SK-N-SH (cell line): ENCODE results near the gene EEF1E1. TPM values are rescaled to one million over a fixed set of nuclear protein-coding genes. Genes with fewer than 3 reads are reported as not detected.

Source experiments
- CTCF ChIA-PET: fragments of 300-600, 350-600 bp; formaldehyde crosslinking; extraction: SDS; loops from one replicate; lab custom pipeline; 2021; lab: Yijun Ruan, JAX
- POLR2A ChIA-PET: fragments of 350-600 bp; sonication (Branson Sonifier 250); formaldehyde crosslinking; extraction: SDS; loops from one replicate; lab custom pipeline; 2020; ENCODE audit warnings: antibody characterized with exemption, inconsistent platforms; lab: Yijun Ruan, JAX
- DNase-seq: peaks from one replicate; pipeline ENCODE4 v3.0.0; 2012
- H2AFZ ChIP-seq: fragments of 200-600 bp; sonication (generic); 2 replicates; pipeline ENCODE4 v1.8.1; 2016; ENCODE audit warnings: antibody characterized with exemption, mild to moderate bottlenecking, low read depth
- H3F3A ChIP-seq: fragments of 200-600 bp; sonication (generic); replicated peaks from 2 replicates; pipeline ENCODE3; 2016; ENCODE audit warnings: antibody characterized with exemption, mild to moderate bottlenecking; ENCODE audit not compliant: insufficient read depth
- H3K27ac ChIP-seq, 2 experiments: fragments of 200-500 bp in 1 of 2; fragments of 200-600 bp in 1 of 2; sonication (Bioruptor generic) in 1 of 2; sonication (generic), shearing (Covaris generic) in 1 of 2; 2 replicates each; pipeline versions ENCODE4 v1.5.1 to v1.6.1; 2014 to 2016; ENCODE audit warnings: low read depth in 2 of 2, inconsistent platforms in 1 of 2, low read length in 1 of 2, mild to moderate bottlenecking in 1 of 2, mixed read lengths in 1 of 2
- H3K27me3 ChIP-seq: fragments of 200-600 bp; sonication (generic), shearing (Covaris generic); 2 replicates; pipeline ENCODE4 v1.6.1; 2016; ENCODE audit warnings: mixed run types; ENCODE audit not compliant: insufficient read depth
- H3K36me3 ChIP-seq, 2 experiments: fragments of 200-500 bp in 1 of 2; fragments of 200-600 bp in 1 of 2; sonication (Bioruptor generic) in 1 of 2; sonication (generic) in 1 of 2; replicated peaks in 1 of 2; 2 replicates each; pipeline versions ENCODE3 to v1.5.1; 2014 to 2016; ENCODE audit warnings: low read length in 1 of 2, mild to moderate bottlenecking in 1 of 2; ENCODE audit not compliant: insufficient read depth in 2 of 2, control insufficient read depth in 1 of 2
- H3K4me1 ChIP-seq, 2 experiments: fragments of 200-500 bp in 1 of 2; fragments of 200-600 bp in 1 of 2; sonication (Bioruptor generic) in 1 of 2; sonication (generic), shearing (Covaris generic) in 1 of 2; 2 replicates each; pipeline versions ENCODE4 v1.5.1 to v1.6.1; 2014 to 2016; ENCODE audit warnings: low read depth in 1 of 2, low read length in 1 of 2, mixed run types in 1 of 2; ENCODE audit not compliant: insufficient read depth in 2 of 2, control insufficient read depth in 1 of 2
- H3K4me2 ChIP-seq: fragments of 200-600 bp; sonication (generic), shearing (Covaris generic); 2 replicates; pipeline ENCODE4 v1.6.1; 2017; ENCODE audit warnings: mixed run types
- H3K4me3 ChIP-seq, 2 experiments: fragments of 200-500 bp in 1 of 2; fragments of 200-600 bp in 1 of 2; sonication (Bioruptor generic) in 1 of 2; sonication (generic), shearing (Covaris generic) in 1 of 2; 2 replicates each; pipeline versions ENCODE4 v1.5.1 to v1.8.1; 2014 to 2016; ENCODE audit warnings: low read depth in 2 of 2, inconsistent platforms in 1 of 2, low read length in 1 of 2, mild to moderate bottlenecking in 1 of 2, mixed read lengths in 1 of 2, moderate library complexity in 1 of 2
- H3K79me2 ChIP-seq: fragments of 200-600 bp; sonication (generic); 2 replicates; pipeline ENCODE4 v1.8.1; 2017; ENCODE audit warnings: mild to moderate bottlenecking; ENCODE audit not compliant: insufficient read depth
- H3K9ac ChIP-seq: fragments of 200-600 bp; sonication (generic); 2 replicates; pipeline ENCODE4 v1.6.1; 2017; ENCODE audit warnings: mixed run types
- H3K9me2 ChIP-seq: fragments of 200-600 bp; sonication (generic); 2 replicates; pipeline ENCODE4 v1.6.1; 2017; ENCODE audit warnings: mixed run types
- H3K9me3 ChIP-seq: fragments of 200-600 bp; sonication (generic); 2 replicates; pipeline ENCODE4 v1.6.1; 2017; ENCODE audit warnings: mixed run types, mild to moderate bottlenecking, moderate library complexity
- H4K20me1 ChIP-seq: fragments of 200-600 bp; sonication (generic); 2 replicates; pipeline ENCODE4 v1.6.1; 2017; ENCODE audit warnings: mild to moderate bottlenecking, mixed run types; ENCODE audit not compliant: insufficient read depth
- CTCF ChIP-seq: fragments of 200-600 bp; sonication (generic); IDR thresholded peaks from 2 replicates; pipeline ENCODE4 v1.6.1; 2017; ENCODE audit warnings: antibody characterized with exemption, mild to moderate bottlenecking, moderate library complexity
- ELF1 ChIP-seq: IDR thresholded peaks from 2 replicates; pipeline ENCODE4 v1.4.0; 2012
- EP300 ChIP-seq, 2 experiments: IDR thresholded peaks; 2 replicates each; pipeline versions ENCODE4 v1.4.0 to v1.6.1; 2012; ENCODE audit warnings: borderline replicate concordance in 1 of 2, low read depth in 1 of 2, low read length in 1 of 2
- FOSL2 ChIP-seq: IDR thresholded peaks from 2 replicates; pipeline ENCODE4 v1.4.0; 2012; ENCODE audit warnings: low read depth, mild to moderate bottlenecking, moderate library complexity, borderline replicate concordance
- FOXJ3 ChIP-seq: sonication (generic); formaldehyde crosslinking; IDR thresholded peaks from 2 replicates; pipeline ENCODE4 v1.5.1; 2020; ENCODE audit warnings: mild to moderate bottlenecking, missing genetic modification reagents
- FOXM1 ChIP-seq: IDR thresholded peaks from 2 replicates; pipeline ENCODE4 v1.4.0; 2012; ENCODE audit warnings: low read depth, mild to moderate bottlenecking
- GATA2 ChIP-seq: sonication (generic); formaldehyde crosslinking; IDR thresholded peaks from 2 replicates; pipeline ENCODE4 v1.5.0; 2020; ENCODE audit warnings: mild to moderate bottlenecking, missing genetic modification reagents
- JUND ChIP-seq: IDR thresholded peaks from 2 replicates; pipeline ENCODE4 v1.4.0; 2012
- MEF2A ChIP-seq: IDR thresholded peaks from 2 replicates; pipeline ENCODE4 v1.4.0; 2012; ENCODE audit warnings: low read depth, borderline replicate concordance
- NFIC ChIP-seq: IDR thresholded peaks from 2 replicates; pipeline ENCODE4 v1.4.0; 2012; ENCODE audit warnings: borderline replicate concordance
- NRF1 ChIP-seq: IDR thresholded peaks from 2 replicates; pipeline ENCODE4 v1.6.1; 2012; ENCODE audit warnings: low read depth, mild to moderate bottlenecking, low read length
- POLR2AphosphoS5 ChIP-seq: IDR thresholded peaks from 2 replicates; pipeline ENCODE4 v1.6.1; 2012; ENCODE audit warnings: low read depth, low read length
- RCOR1 ChIP-seq: fragments of 150-350 bp; IDR thresholded peaks from 2 replicates; pipeline ENCODE4 v1.6.1; 2017; ENCODE audit warnings: antibody characterized with exemption, low read length
- REST ChIP-seq: IDR thresholded peaks from 2 replicates; pipeline ENCODE4 v1.6.1; 2012; ENCODE audit warnings: mild to moderate bottlenecking, low read depth, low read length, moderate library complexity
- RFX5 ChIP-seq: IDR thresholded peaks from 2 replicates; pipeline ENCODE4 v1.6.1; 2012; ENCODE audit warnings: mild to moderate bottlenecking, improper control_type of control experiment, low read length
- RXRA ChIP-seq: IDR thresholded peaks from 2 replicates; pipeline ENCODE4 v1.4.0; 2012; ENCODE audit warnings: low read depth, mild to moderate bottlenecking, borderline replicate concordance
- SIN3A ChIP-seq: IDR thresholded peaks from 2 replicates; pipeline ENCODE4 v1.6.1; 2012; ENCODE audit warnings: low read depth, mild to moderate bottlenecking, low read length, moderate library complexity, borderline replicate concordance
- SMC3 ChIP-seq: IDR thresholded peaks from 2 replicates; pipeline ENCODE4 v1.6.1; 2012; ENCODE audit warnings: low read depth, low read length, improper control_type of control experiment
- TCF12 ChIP-seq: IDR thresholded peaks from 2 replicates; pipeline ENCODE4 v1.4.0; 2012
- TEAD4 ChIP-seq: IDR thresholded peaks from 2 replicates; pipeline ENCODE4 v1.4.0; 2012; ENCODE audit warnings: mild to moderate bottlenecking, borderline replicate concordance; ENCODE audit not compliant: insufficient read depth
- USF1 ChIP-seq: IDR thresholded peaks from 2 replicates; pipeline ENCODE4 v1.4.0; 2012; ENCODE audit warnings: low read depth, borderline replicate concordance
- YY1 ChIP-seq: IDR thresholded peaks from 2 replicates; pipeline ENCODE4 v1.4.0; 2012; ENCODE audit warnings: low read depth, mild to moderate bottlenecking
- WGBS: methylation state at CpG from one replicate; pipeline ENCODE4 v1.1.6; 2017; ENCODE audit warnings: low lambda C conversion rate; 5-methylcytosine and 5-hydroxymethylcytosine counted together
- polyA plus RNA-seq, 3 experiments: library from polyadenylated mRNA; depleted of rRNA; stranded (reverse); fragments of >200 nt; gene quantifications; 2 replicates each; pipeline ENCODE4 v1.2.3, GENCODE V29; 2012
- TF ChIP-seq, protein P1 (sequence below): IDR thresholded peaks from 2 replicates; pipeline ENCODE4 v1.4.0; 2012; ENCODE audit warnings: low read depth, borderline replicate concordance
- TF ChIP-seq, protein P2 (sequence below): fragments of 150-350 bp; IDR thresholded peaks from 2 replicates; pipeline ENCODE4 v1.6.1; 2016; ENCODE audit warnings: mild to moderate bottlenecking, low read depth, low read length

EEF1E1 gene
- polyA plus RNA-seq, 1 of the 3 experiments (the other 2 are of a cell fraction) = 60.8 TPM

- Histone ChIP-seq H3K36me3 (no peaks in the 10 kb centered on the region), H3K9me3 (no peaks in the 10 kb centered on the region), H3K79me2 (no peaks in the 10 kb centered on the region), H4K20me1 (no peaks in the 10 kb centered on the region), H3K27me3 (no peaks in the 10 kb centered on the region), H3K4me2 (peak overlapping the region; percentile 25), H3F3A (peaks cover 11% of the 10 kb centered on the region), H3K27ac (peak overlapping the region in 1 of 2 experiments; percentile 57; a peak in 2 of 4 replicates), H2AFZ (peak overlapping the region; percentile 50; the same call in 1 of the 2 replicates), H3K4me3 (no peak overlapping the region), H3K9ac (no peak overlapping the region), H3K4me1 (peaks cover 0 to 10% of the 10 kb centered on the region in 2 experiments; a peak in 2 of 4 replicates), H3K9me2 (no peaks in the 10 kb centered on the region)
- ChIA-PET CTCF (interaction anchor here (2.2 kb wide), 1 partner anchor 24 kb away, joined by 7 read pairs; no protein-coding TSS in a partner anchor), POLR2A (no interaction called here)
- WGBS = 14% methylated on average over 4 of the region's 4 CpGs
- no peak for DNase-seq
- TF ChIP-seq RXRA (peak; percentile 79; the same call in 1 of the 2 replicates), FOXM1 (no peak), JUND (peak; percentile 86), GATA2 (CRISPR knock-in tag) (no peak), REST (no peak), EP300 (IDR thresholded peaks at IDR 0.05; ENCODE audit: borderline replicate concordance in 1 of 2, low read depth in 1 of 2, low read length in 1 of 2) (peak in 1 of 2 experiments; percentile 33; a peak in 1 of 4 replicates), CTCF (no peak), NFIC (0 out of 2 replicates have a peak, but pooled peaks have one; percentile 8), TCF12 (peak; percentile 81), FOXJ3 (no peak), YY1 (no peak), SMC3 (no peak), TEAD4 (0 out of 2 replicates have a peak, but pooled peaks have one; percentile 31), POLR2AphosphoS5 (no peak), MEF2A (no peak), SIN3A (0 out of 2 replicates have a peak, but pooled peaks have one; percentile 39), FOSL2 (peak; percentile 92), RCOR1 (no peak), NRF1 (no peak), ELF1 (no peak), USF1 (no peak), RFX5 (no peak)
- TF ChIP-seq, protein P1, sequence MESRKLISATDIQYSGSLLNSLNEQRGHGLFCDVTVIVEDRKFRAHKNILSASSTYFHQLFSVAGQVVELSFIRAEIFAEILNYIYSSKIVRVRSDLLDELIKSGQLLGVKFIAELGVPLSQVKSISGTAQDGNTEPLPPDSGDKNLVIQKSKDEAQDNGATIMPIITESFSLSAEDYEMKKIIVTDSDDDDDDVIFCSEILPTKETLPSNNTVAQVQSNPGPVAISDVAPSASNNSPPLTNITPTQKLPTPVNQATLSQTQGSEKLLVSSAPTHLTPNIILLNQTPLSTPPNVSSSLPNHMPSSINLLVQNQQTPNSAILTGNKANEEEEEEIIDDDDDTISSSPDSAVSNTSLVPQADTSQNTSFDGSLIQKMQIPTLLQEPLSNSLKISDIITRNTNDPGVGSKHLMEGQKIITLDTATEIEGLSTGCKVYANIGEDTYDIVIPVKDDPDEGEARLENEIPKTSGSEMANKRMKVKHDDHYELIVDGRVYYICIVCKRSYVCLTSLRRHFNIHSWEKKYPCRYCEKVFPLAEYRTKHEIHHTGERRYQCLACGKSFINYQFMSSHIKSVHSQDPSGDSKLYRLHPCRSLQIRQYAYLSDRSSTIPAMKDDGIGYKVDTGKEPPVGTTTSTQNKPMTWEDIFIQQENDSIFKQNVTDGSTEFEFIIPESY = no peak
- TF ChIP-seq, protein P2, sequence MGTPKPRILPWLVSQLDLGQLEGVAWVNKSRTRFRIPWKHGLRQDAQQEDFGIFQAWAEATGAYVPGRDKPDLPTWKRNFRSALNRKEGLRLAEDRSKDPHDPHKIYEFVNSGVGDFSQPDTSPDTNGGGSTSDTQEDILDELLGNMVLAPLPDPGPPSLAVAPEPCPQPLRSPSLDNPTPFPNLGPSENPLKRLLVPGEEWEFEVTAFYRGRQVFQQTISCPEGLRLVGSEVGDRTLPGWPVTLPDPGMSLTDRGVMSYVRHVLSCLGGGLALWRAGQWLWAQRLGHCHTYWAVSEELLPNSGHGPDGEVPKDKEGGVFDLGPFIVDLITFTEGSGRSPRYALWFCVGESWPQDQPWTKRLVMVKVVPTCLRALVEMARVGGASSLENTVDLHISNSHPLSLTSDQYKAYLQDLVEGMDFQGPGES = no peak
These were observed 5.8 kb upstream of the EEF1E1 start for GRCh38 chr6:8108031-8108660.
